CD4-positive, alpha-beta memory T cell (primary cell): ENCODE measurements around the gene ZDHHC11B. TPM values are rescaled to one million over a fixed set of nuclear protein-coding genes. Genes with fewer than 3 reads are reported as not detected.
"Not testable (repeated sequence)": the region's sequence is repeated elsewhere in the genome, so short reads cannot be mapped to it uniquely, and the experiment has no call there.

Experiments used
- CTCF ChIA-PET: fragments of 350-600 bp; sonication (Branson Sonifier 250); formaldehyde crosslinking; loops from one replicate; lab custom pipeline; 2021; ENCODE audit warnings: inconsistent platforms; ENCODE audit not compliant: partially characterized antibody; lab: Charles Lee
- POLR2A ChIA-PET: fragments of 350-600 bp; sonication (Branson Sonifier 250); formaldehyde crosslinking; loops from one replicate; lab custom pipeline; 2021; ENCODE audit not compliant: partially characterized antibody; lab: Charles Lee
- DNase-seq, 5 donors: peaks; one replicate each; pipeline versions ENCODE4 v3.0.0 to v3.0.0-alpha.2; 2020 to 2022; ENCODE audit warnings: mixed read lengths in 1 of 5
- H3K27ac ChIP-seq: one replicate; pipeline ENCODE4 v1.7.0; 2013; ENCODE audit warnings: low read depth, low read length
- H3K27me3 ChIP-seq: 2 replicates; pipeline ENCODE4 v1.7.0; 2013; ENCODE audit warnings: mild to moderate bottlenecking, low read length, moderate library complexity; ENCODE audit not compliant: insufficient read depth
- H3K36me3 ChIP-seq: 2 replicates; pipeline ENCODE4 v1.7.0; 2013; ENCODE audit warnings: mild to moderate bottlenecking, low read length, moderate library complexity; ENCODE audit not compliant: insufficient read depth
- H3K4me1 ChIP-seq: 2 replicates; pipeline ENCODE4 v1.7.0; 2013; ENCODE audit warnings: mild to moderate bottlenecking, low read length, moderate library complexity; ENCODE audit not compliant: insufficient read depth
- H3K4me3 ChIP-seq, 2 donors: one replicate each; pipeline ENCODE4 v1.7.0; 2013; ENCODE audit warnings: low read length in 2 of 2, mild to moderate bottlenecking in 1 of 2
- H3K9me3 ChIP-seq, 2 donors: one replicate each; pipeline ENCODE4 v1.7.0; 2013; ENCODE audit warnings: low read length in 2 of 2, control low read depth in 1 of 2; ENCODE audit not compliant: control insufficient read depth in 1 of 2
- H3K27ac Mint-ChIP-seq, 7 donors: one replicate each; pipeline ENCODE4 v1.8.0; 2020 to 2021; ENCODE audit warnings: mixed read lengths in 7 of 7, mild to moderate bottlenecking in 6 of 7, inconsistent platforms in 3 of 7, moderate library complexity in 3 of 7
- H3K27me3 Mint-ChIP-seq, 2 donors: one replicate each; pipeline ENCODE4 v1.8.0; 2020 to 2021; ENCODE audit warnings: mixed read lengths in 2 of 2
- H3K36me3 Mint-ChIP-seq, 2 donors: one replicate each; pipeline ENCODE4 v1.8.0; 2020 to 2021; ENCODE audit warnings: mixed read lengths in 2 of 2, inconsistent platforms in 1 of 2, mild to moderate bottlenecking in 1 of 2
- H3K4me1 Mint-ChIP-seq, 4 donors: one replicate each; pipeline ENCODE4 v1.8.0; 2020 to 2021; ENCODE audit warnings: mixed read lengths in 4 of 4, mild to moderate bottlenecking in 1 of 4
- H3K4me3 Mint-ChIP-seq, 8 donors: one replicate each; pipeline ENCODE4 v1.8.0; 2020 to 2021; ENCODE audit warnings: mixed read lengths in 8 of 8, mild to moderate bottlenecking in 7 of 8, moderate library complexity in 6 of 8, inconsistent platforms in 3 of 8
- H3K9me3 Mint-ChIP-seq, 8 donors: one replicate each; pipeline ENCODE4 v1.8.0; 2020 to 2021; ENCODE audit warnings: mixed read lengths in 8 of 8, mild to moderate bottlenecking in 5 of 8, inconsistent platforms in 3 of 8, moderate library complexity in 1 of 8
- intact Hi-C: fragments of 100-400 bp; cut with micrococcal nuclease; formaldehyde crosslinking; loops from one replicate; pipeline ENCODE4 v1.15.1; 2023
- polyA plus RNA-seq, 2 donors: library from polyadenylated mRNA; unstranded; fragments of 300-500 nt; fragmentation: Illumina TruSeq; gene quantifications; one replicate each; pipeline ENCODE4 v1.2.3, GENCODE V29; 2021
- total RNA-seq, 2 experiments: library from RNA; stranded (reverse); gene quantifications; one replicate each; pipeline ENCODE4 v1.2.3, GENCODE V29; 2021

ZDHHC11B gene
- total and polyA plus RNA-seq, 4 experiments from 2014 or later = 0.75 to 8.1 (median 8.0) TPM; not detected in 1

DNA sequence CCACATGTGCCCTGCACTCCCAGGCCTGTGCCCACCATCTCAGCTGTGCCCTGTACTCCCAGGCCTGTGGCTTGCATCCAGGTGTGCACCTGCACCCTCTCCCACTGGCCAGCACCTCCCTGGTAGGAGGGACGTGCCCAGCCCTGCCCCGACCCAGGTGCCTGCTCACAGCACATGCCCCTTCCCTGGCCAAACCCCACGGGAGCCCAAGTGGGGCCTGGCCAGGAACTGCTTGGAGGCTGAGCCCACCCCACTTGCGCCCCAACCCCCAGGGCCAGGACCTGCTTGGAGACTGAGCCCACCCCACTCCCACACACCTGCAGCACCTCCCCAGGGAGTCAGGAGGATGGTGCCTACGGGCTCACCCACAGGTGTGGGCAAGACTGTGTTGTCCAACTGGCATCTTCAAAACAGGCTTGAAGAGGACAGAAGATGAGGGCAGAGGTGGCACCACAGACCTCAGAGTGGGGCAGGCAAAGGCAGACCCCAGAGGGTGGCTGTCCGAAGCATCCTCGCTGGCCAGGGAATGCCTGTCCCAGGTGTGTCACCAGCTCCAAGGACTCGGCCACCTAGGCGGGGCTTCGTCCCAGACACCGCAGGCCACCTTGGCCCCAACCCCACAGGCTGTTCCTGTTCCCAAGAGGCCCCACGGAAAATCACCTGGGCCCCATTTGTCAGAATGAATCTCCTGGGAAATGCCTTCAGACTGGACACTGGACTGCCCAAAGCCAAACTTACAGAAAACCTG, 10.8 kb downstream of the ZDHHC11B start:
- Histone ChIP-seq H3K4me3 (no peak overlapping the region), H3K4me1 (no peaks in the 10 kb centered on the region), H3K27me3 (no peaks in the 10 kb centered on the region), H3K36me3 (no peaks in the 10 kb centered on the region), H3K9me3 (no peaks in the 10 kb centered on the region), H3K27ac (no peak overlapping the region)
- H3K27ac Mint-ChIP-seq = no peak overlapping the region
- H3K36me3 Mint-ChIP-seq = no peaks in the 10 kb centered on the region
- no peak overlapping the region for H3K4me3 Mint-ChIP-seq
- ChIA-PET CTCF (no interaction called here), POLR2A (no interaction called here)
- H3K27me3 Mint-ChIP-seq = no peaks in the 10 kb centered on the region
- no peak for DNase-seq
- peaks cover 0 to 2% (median 0%) of the 10 kb centered on the region in 8 donors for H3K9me3 Mint-ChIP-seq
- intact Hi-C loops = no loop called here
- peaks cover 0 to 8% (median under 1%) of the 10 kb centered on the region in 4 donors for H3K4me1 Mint-ChIP-seq

DNA sequence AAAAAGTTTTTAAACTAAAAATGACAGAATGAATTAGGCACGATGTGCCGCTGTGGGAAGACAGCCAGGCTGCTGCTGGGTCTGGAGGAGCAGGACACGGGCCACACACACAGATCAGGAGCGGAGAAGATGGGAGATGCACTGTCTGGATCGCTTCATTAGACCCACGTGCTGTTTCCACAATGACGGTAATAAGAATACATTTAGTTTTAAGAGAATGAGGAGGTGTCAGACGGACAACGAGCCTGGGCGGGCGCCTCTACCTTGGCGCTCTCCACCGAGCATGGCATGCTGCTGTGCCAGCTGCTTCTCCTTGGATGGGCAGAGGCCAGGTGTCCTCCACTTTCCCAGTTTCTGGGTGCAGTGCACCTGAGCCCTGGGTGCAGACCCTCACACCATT, 11.6 kb downstream of the ZDHHC11B start:
- H3K27me3 ChIP-seq, H3K4me1 Mint-ChIP-seq, POLR2A ChIA-PET, H3K27ac Mint-ChIP-seq, DNase-seq, H3K27me3 Mint-ChIP-seq, H3K4me1 ChIP-seq, H3K36me3 Mint-ChIP-seq, H3K9me3 Mint-ChIP-seq, H3K9me3 ChIP-seq, intact Hi-C loops, H3K4me3 Mint-ChIP-seq, H3K27ac ChIP-seq, CTCF ChIA-PET, H3K36me3 ChIP-seq, H3K4me3 ChIP-seq: not testable (repeated sequence)

DNA sequence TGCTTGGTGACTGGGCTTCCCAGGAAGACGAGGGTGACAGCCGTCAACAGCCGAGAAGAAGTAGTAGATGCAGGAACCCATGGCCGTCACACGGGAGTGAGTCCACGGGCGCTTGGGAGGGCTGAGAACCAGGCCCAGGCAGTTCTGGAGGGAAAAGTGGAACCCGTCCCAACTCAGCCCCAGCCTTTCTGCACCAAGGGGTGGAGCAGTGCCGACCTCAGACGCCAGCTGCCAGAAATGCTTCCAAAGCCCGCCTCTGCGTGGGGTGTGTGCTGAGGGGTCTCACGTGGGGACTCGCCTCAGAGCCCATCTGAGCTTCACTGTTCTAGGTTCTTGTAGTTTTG, 12.0 kb downstream of the ZDHHC11B start:
- H3K4me1 ChIP-seq, H3K4me1 Mint-ChIP-seq, H3K9me3 ChIP-seq, DNase-seq, H3K27ac ChIP-seq, H3K4me3 ChIP-seq, H3K27me3 Mint-ChIP-seq, H3K36me3 ChIP-seq, H3K27me3 ChIP-seq, intact Hi-C loops, POLR2A ChIA-PET, H3K27ac Mint-ChIP-seq, CTCF ChIA-PET, H3K4me3 Mint-ChIP-seq, H3K36me3 Mint-ChIP-seq, H3K9me3 Mint-ChIP-seq: not testable (repeated sequence)

DNA sequence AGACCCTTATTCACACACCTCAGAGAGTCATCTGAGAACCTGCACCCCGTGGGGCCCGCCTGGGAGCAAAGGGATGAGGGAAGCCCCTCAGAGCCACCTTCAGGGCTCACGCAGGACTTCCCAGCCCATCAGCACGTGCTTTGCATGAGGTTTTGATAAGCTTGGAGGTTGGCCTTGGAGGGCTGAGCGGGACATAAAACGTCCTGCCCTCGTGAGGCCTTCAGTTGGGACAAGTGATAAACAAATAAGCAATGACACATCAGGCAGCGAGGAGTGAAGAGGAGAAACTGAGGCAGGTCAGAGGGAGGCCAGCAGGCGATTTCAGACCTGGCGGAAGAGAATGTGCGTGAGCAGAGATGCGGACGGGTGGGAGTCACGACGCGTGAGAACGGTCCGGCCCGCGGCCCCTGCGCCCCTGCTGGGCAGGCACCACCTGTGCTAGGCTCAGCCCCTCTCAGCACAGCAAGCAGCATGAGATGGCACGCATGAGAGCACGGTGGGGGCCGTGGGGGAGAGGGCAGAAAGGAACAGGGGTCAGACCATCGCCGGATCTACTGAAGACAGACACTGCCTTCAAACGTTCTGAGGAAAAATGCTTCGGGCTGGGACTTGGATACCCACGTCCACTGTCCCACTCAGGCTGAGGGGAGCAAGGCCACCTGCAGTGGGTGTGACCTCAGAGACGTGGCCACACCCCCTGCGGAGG, 12.5 kb downstream of the ZDHHC11B start:
- POLR2A ChIA-PET = not testable (repeated sequence)

DNA sequence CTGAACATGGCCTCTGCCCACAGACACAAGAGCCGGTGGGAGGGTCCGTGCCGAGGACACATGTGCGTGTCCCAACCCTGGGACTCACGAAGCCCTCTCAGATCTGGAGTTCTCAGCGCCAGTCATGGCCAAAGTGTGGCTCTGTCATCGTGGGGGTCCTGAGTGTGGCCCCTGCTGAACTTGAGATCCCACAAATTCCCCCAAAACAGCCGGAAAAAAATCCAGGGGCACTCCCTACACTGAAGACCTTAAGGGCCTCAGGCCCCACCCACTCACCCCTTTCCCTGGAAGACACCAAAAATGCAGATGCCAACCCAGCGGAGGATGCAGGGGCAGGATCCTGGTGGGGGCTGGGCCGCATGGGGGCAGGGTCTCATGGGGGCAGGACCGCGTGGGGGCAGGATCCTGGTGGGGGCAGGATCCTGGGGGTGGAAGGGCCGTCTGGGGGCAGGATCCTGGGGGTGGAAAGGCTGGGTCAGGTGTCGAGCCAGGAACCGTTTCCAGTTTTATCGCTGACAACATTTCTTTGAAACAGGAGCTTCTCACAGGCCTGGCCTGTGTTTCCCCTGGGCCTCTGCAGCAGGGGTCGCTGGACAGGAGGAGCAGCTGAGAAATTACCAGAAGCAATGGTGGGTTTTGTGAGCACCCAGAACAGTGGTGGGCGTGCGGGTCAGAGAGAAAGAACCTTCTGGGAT, 13.3 kb downstream of the ZDHHC11B start:
- DNase-seq, intact Hi-C loops, H3K4me3 Mint-ChIP-seq, H3K27me3 Mint-ChIP-seq, H3K27me3 ChIP-seq, H3K36me3 ChIP-seq, H3K36me3 Mint-ChIP-seq, H3K4me1 Mint-ChIP-seq, POLR2A ChIA-PET, H3K4me3 ChIP-seq, H3K9me3 Mint-ChIP-seq, H3K27ac ChIP-seq, H3K4me1 ChIP-seq, CTCF ChIA-PET, H3K9me3 ChIP-seq: not testable (repeated sequence)
- peak overlapping the region in 1 of 7 donors; percentile 81 for H3K27ac Mint-ChIP-seq

More for the DNA sequence above, 12.5 kb downstream of the ZDHHC11B start:
- H3K4me1 Mint-ChIP-seq, H3K27ac Mint-ChIP-seq, H3K27ac ChIP-seq, H3K27me3 Mint-ChIP-seq, CTCF ChIA-PET, H3K36me3 ChIP-seq, H3K9me3 Mint-ChIP-seq, H3K9me3 ChIP-seq, H3K4me1 ChIP-seq, H3K36me3 Mint-ChIP-seq, DNase-seq, H3K27me3 ChIP-seq, intact Hi-C loops, H3K4me3 Mint-ChIP-seq, H3K4me3 ChIP-seq: not testable (repeated sequence)

DNA sequence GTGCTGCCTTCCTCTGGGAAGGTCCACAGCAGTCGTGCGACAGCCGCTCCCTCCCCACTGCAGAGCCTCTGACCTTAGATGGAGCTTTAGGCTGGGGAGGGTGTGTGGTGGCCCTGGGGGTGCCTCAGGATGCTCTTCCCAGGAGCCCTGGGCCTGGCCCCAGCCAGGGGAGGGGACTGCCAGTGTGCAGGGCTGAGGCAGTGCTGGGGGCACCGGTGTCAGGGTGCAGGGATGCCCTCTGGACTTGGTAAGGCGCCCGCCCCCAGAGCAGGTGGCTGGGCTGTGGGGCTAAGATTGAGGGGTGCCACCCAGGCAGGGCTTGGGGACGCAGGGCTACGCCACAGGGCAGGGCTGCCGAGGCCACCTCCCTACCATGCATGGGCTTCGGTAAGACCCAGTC, 13.9 kb downstream of the ZDHHC11B start:
- CTCF ChIA-PET, H3K27me3 ChIP-seq, H3K36me3 Mint-ChIP-seq, DNase-seq, H3K9me3 ChIP-seq, H3K27me3 Mint-ChIP-seq, H3K9me3 Mint-ChIP-seq, intact Hi-C loops, H3K36me3 ChIP-seq, H3K4me1 ChIP-seq, H3K27ac ChIP-seq, H3K4me3 Mint-ChIP-seq, H3K4me3 ChIP-seq, H3K27ac Mint-ChIP-seq, POLR2A ChIA-PET, H3K4me1 Mint-ChIP-seq: not testable (repeated sequence)

DNA sequence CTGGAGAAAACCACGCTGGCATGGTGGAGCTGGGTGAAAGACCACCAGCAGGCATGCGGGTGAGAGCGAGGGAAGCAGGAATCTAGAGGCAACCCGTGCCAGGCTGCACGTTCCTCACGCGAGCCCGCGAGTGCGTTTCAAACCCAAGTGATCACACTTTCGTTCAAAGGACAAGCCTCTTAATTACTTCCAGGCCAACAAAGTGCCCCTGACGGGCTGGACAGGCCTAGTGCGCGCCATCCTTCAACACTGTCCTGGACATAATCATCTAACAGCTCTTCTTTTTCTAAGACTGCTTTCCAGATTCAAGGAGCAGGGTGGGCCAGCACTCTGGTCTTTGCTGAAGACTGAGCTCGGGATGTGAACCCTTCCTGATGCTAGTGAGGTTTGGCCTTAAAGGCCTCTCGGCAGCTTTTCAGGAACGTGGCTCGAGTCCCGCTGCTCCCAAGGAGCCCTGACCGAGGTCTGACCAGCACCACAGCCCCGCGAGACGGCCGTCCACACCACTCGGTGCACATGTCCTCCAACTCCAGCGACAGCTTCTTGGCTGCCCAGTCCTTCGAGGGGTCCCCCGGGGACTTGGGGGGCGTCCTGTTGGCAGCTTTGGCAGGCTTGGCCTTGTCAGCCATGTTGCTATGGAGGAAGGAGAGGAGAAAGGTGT, 14.9 kb downstream of the ZDHHC11B start:
- DNase-seq, H3K4me1 ChIP-seq, H3K27me3 ChIP-seq, H3K36me3 ChIP-seq, intact Hi-C loops, H3K4me1 Mint-ChIP-seq, H3K9me3 Mint-ChIP-seq, H3K4me3 Mint-ChIP-seq, H3K27ac Mint-ChIP-seq, H3K9me3 ChIP-seq, H3K4me3 ChIP-seq, H3K27ac ChIP-seq, CTCF ChIA-PET, POLR2A ChIA-PET, H3K36me3 Mint-ChIP-seq, H3K27me3 Mint-ChIP-seq: not testable (repeated sequence)
